SU-DHL-6 (cell line): Measurements from ENCODE around the gene TMEM18.

Source experiments
- H2AFZ ChIP-seq: fragments of 200-600 bp; sonication (generic); 2 replicates; pipeline ENCODE4 v1.6.1; 2014; ENCODE audit warnings: low read depth, mild to moderate bottlenecking, moderate library complexity, mixed read lengths, antibody characterized with exemption, low read length; ENCODE audit not compliant: severe bottlenecking
- H3F3A ChIP-seq: fragments of 200-600 bp; shearing (Covaris generic); 2 replicates; pipeline ENCODE4 v1.6.0; 2016; ENCODE audit warnings: antibody characterized with exemption, mild to moderate bottlenecking; ENCODE audit not compliant: insufficient read depth
- H3K27ac ChIP-seq: fragments of 200-600 bp; sonication (generic); 2 replicates; pipeline ENCODE4 v1.5.1; 2016; ENCODE audit warnings: low read depth, mild to moderate bottlenecking, low read length, moderate library complexity, mixed read lengths
- H3K27me3 ChIP-seq: fragments of 200-600 bp; sonication (generic), shearing (Covaris generic); 2 replicates; pipeline ENCODE4 v1.6.0; 2014; ENCODE audit warnings: mild to moderate bottlenecking, low read length
- H3K36me3 ChIP-seq: fragments of 200-600 bp; sonication (generic); 2 replicates; pipeline ENCODE4 v1.6.1; 2014; ENCODE audit warnings: mild to moderate bottlenecking, low read length, mixed read lengths
- H3K4me2 ChIP-seq: fragments of 300-600, 200-600 bp; shearing (Covaris generic), sonication (generic); 2 replicates; pipeline ENCODE4 v1.6.0; 2014; ENCODE audit warnings: low read length, low read depth, mild to moderate bottlenecking; ENCODE audit not compliant: poor library complexity, severe bottlenecking
- H3K4me3 ChIP-seq: fragments of 200-600 bp; sonication (generic); 2 replicates; pipeline ENCODE4 v1.5.1; 2014; ENCODE audit warnings: antibody characterized with exemption, low read length, mild to moderate bottlenecking, mixed read lengths; ENCODE audit not compliant: insufficient read depth, poor library complexity, severe bottlenecking
- H3K79me2 ChIP-seq: fragments of 200-600 bp; sonication (generic); 2 replicates; pipeline ENCODE4 v1.6.1; 2014; ENCODE audit warnings: mild to moderate bottlenecking, low read length, moderate library complexity; ENCODE audit not compliant: insufficient read depth
- H3K9ac ChIP-seq: fragments of 200-600 bp; sonication (generic); 2 replicates; pipeline ENCODE4 v1.7.0; 2014; ENCODE audit warnings: mild to moderate bottlenecking, low read length
- H3K9me2 ChIP-seq: fragments of 200-600 bp; sonication (generic); replicated peaks from 2 replicates; pipeline ENCODE4 v1.6.1; 2014; ENCODE audit warnings: low read length; ENCODE audit not compliant: insufficient read depth
- H3K9me3 ChIP-seq: fragments of 200-600 bp; sonication (generic); 2 replicates; pipeline ENCODE4 v1.6.1; 2014; ENCODE audit warnings: low read length, mixed read lengths; ENCODE audit not compliant: insufficient read depth
- H4K20me1 ChIP-seq: fragments of 200-600 bp; sonication (generic); 2 replicates; pipeline ENCODE4 v1.6.1; 2014; ENCODE audit warnings: low read depth, mild to moderate bottlenecking, antibody characterized with exemption, low read length, moderate library complexity, mixed read lengths
- CTCF ChIP-seq: fragments of 200-600 bp; sonication (generic); IDR thresholded peaks from one replicate; pipeline ENCODE4 v1.5.1; 2017; ENCODE audit warnings: antibody characterized with exemption, mild to moderate bottlenecking, low read length, moderate library complexity; ENCODE audit not compliant: insufficient read depth, poor library complexity, severe bottlenecking
- EZH2phosphoT487 ChIP-seq: fragments of 200-600 bp; sonication (generic), shearing (Covaris generic); conservative IDR thresholded peaks from 2 replicates; pipeline ENCODE4 v1.6.1; 2018; ENCODE audit warnings: mild to moderate bottlenecking, antibody characterized with exemption, low read length, moderate library complexity, mixed read lengths

TMEM18 gene

GRCh38 chr2:696999-697627 lies 19.9 kb upstream of the TMEM18 start:
- H3K27ac ChIP-seq = no peak overlapping the region
- H3K79me2 ChIP-seq = no peaks in the 10 kb centered on the region
- H3K9ac ChIP-seq = no peak overlapping the region
- H3F3A ChIP-seq = no peaks in the 10 kb centered on the region
- H3K4me3 ChIP-seq = no peak overlapping the region
- TF ChIP-seq CTCF (no peak), EZH2phosphoT487 (no peak)
- no peaks in the 10 kb centered on the region for H3K27me3 ChIP-seq
- H2AFZ ChIP-seq = no peak overlapping the region
- H3K36me3 ChIP-seq = no peaks in the 10 kb centered on the region
- H3K4me2 ChIP-seq = no peak overlapping the region
- 0 out of 2 replicates have a peak, but pooled peaks cover 9% of the 10 kb centered on the region for H3K9me3 ChIP-seq
- no peaks in the 10 kb centered on the region for H4K20me1 ChIP-seq
- no peaks in the 10 kb centered on the region for H3K9me2 ChIP-seq

- no peak overlapping the region for H3K4me2 ChIP-seq
- H3F3A ChIP-seq = no peaks in the 10 kb centered on the region
- no peaks in the 10 kb centered on the region for H3K9me2 ChIP-seq
- no peaks in the 10 kb centered on the region for H4K20me1 ChIP-seq
- TF ChIP-seq CTCF (no peak), EZH2phosphoT487 (no peak)
- no peaks in the 10 kb centered on the region for H3K79me2 ChIP-seq
- H3K27me3 ChIP-seq = no peaks in the 10 kb centered on the region
- no peak overlapping the region for H3K27ac ChIP-seq
- 0 out of 2 replicates have a peak, but pooled peaks cover 9% of the 10 kb centered on the region for H3K9me3 ChIP-seq
- H3K9ac ChIP-seq = no peak overlapping the region
- no peak overlapping the region for H3K4me3 ChIP-seq
- H3K36me3 ChIP-seq = no peaks in the 10 kb centered on the region
- no peak overlapping the region for H2AFZ ChIP-seq
Observed at GRCh38 chr2:696463-696862, 19.3 kb upstream of the TMEM18 start.

- no peaks in the 10 kb centered on the region for H3K79me2 ChIP-seq
- H3K9me3 ChIP-seq = 0 out of 2 replicates have a peak, but pooled peaks cover 8% of the 10 kb centered on the region
- no peak overlapping the region for H3K4me2 ChIP-seq
- no peak for TF ChIP-seq CTCF
- TF ChIP-seq EZH2phosphoT487 = no peak
- no peaks in the 10 kb centered on the region for H3K27me3 ChIP-seq
- H4K20me1 ChIP-seq = no peaks in the 10 kb centered on the region
- H3K4me3 ChIP-seq = no peak overlapping the region
- no peak overlapping the region for H3K9ac ChIP-seq
- no peaks in the 10 kb centered on the region for H3K9me2 ChIP-seq
- H3K36me3 ChIP-seq = no peaks in the 10 kb centered on the region
- no peaks in the 10 kb centered on the region for H3F3A ChIP-seq
- no peak overlapping the region for H3K27ac ChIP-seq
- H2AFZ ChIP-seq = no peak overlapping the region
Observed at GRCh38 chr2:694906-695510, 17.8 kb upstream of the TMEM18 start.
